Smooth muscle cell (in vitro differentiated cells): Measurements from ENCODE around the gene RBP2. TPM values are rescaled to one million over a fixed set of nuclear protein-coding genes. Genes with fewer than 3 reads are reported as not detected.

ENCODE experiments used
- DNase-seq: peaks from one replicate; lab custom pipeline; 2025; ENCODE audit not compliant: unreplicated experiment; lab: John Stamatoyannopoulos, UW
- H2AFZ ChIP-seq: fragments of 200-600 bp; sonication (generic); 2 replicates; pipeline ENCODE4 v1.6.0; 2016; ENCODE audit warnings: antibody characterized with exemption, low read depth, mild to moderate bottlenecking
- H3F3A ChIP-seq: fragments of 200-600 bp; sonication (generic); 2 replicates; pipeline ENCODE4 v1.6.0; 2017; ENCODE audit warnings: antibody characterized with exemption, low read depth
- H3K27ac ChIP-seq: fragments of 200-600 bp; sonication (generic); 2 replicates; pipeline ENCODE4 v1.5.1; 2016; ENCODE audit warnings: low read depth, mild to moderate bottlenecking
- H3K27me3 ChIP-seq: fragments of 200-600 bp; sonication (generic); 2 replicates; pipeline ENCODE4 v1.6.1; 2016; ENCODE audit warnings: low read depth, mild to moderate bottlenecking
- H3K36me3 ChIP-seq: fragments of 200-600 bp; sonication (generic); 2 replicates; pipeline ENCODE4 v1.5.1; 2016; ENCODE audit warnings: low read depth
- H3K4me1 ChIP-seq: fragments of 200-600 bp; sonication (generic); 2 replicates; pipeline ENCODE4 v1.5.1; 2016; ENCODE audit warnings: low read depth
- H3K4me2 ChIP-seq: fragments of 200-600 bp; sonication (generic); 2 replicates; pipeline ENCODE4 v1.6.0; 2016; ENCODE audit warnings: mild to moderate bottlenecking
- H3K4me3 ChIP-seq: fragments of 200-600 bp; sonication (generic); 2 replicates; pipeline ENCODE4 v1.5.1; 2016; ENCODE audit warnings: mild to moderate bottlenecking
- H3K79me2 ChIP-seq: fragments of 200-600 bp; sonication (generic); 2 replicates; pipeline ENCODE4 v1.6.0; 2016; ENCODE audit warnings: low read depth, mild to moderate bottlenecking
- H3K9ac ChIP-seq: fragments of 200-600 bp; sonication (generic); 2 replicates; pipeline ENCODE4 v1.6.0; 2016; ENCODE audit warnings: low read depth
- H3K9me3 ChIP-seq: fragments of 200-600 bp; sonication (generic); replicated peaks from 2 replicates; pipeline ENCODE4 v1.5.1; 2016; ENCODE audit warnings: low read depth
- H4K20me1 ChIP-seq: fragments of 200-600 bp; sonication (generic); 2 replicates; pipeline ENCODE4 v1.6.0; 2016; ENCODE audit warnings: low read depth
- CTCF ChIP-seq: fragments of 200-600 bp; sonication (generic); IDR thresholded peaks from 2 replicates; pipeline ENCODE4 v1.5.1; 2017; ENCODE audit warnings: borderline replicate concordance, mild to moderate bottlenecking, antibody characterized with exemption; ENCODE audit not compliant: insufficient read depth, poor library complexity, severe bottlenecking
- WGBS: methylation state at CpG from one replicate; pipeline ENCODE4 v1.1.7; 2016; ENCODE audit warnings: low lambda C conversion rate; 5-methylcytosine and 5-hydroxymethylcytosine counted together
- polyA plus RNA-seq: library from polyadenylated mRNA; unstranded; fragments of >200 nt; fragmentation: Nextera tagmentation; extraction: Ambion mirVana; gene quantifications from 2 replicates; pipeline ENCODE4 v1.2.1, GENCODE V29; 2016
- total RNA-seq: library from RNA; depleted of rRNA; stranded (reverse); fragments of >200 nt; gene quantifications from 2 replicates; pipeline ENCODE4 v1.2.3, GENCODE V29; 2014

Gene RBP2
- total and polyA plus RNA-seq, 2 experiments from 2014 or later, result not detected

GRCh38 chr3:139463466-139463865 lies 12.8 kb downstream of the RBP2 start:
- H3K27ac ChIP-seq, result no peak overlapping the region
- H3K4me3 ChIP-seq, result no peak overlapping the region
- H3K79me2 ChIP-seq, result no peaks in the 10 kb centered on the region
- no peak for TF ChIP-seq CTCF
- DNase-seq, result no peak
- no peak overlapping the region for H2AFZ ChIP-seq
- no peaks in the 10 kb centered on the region for H3K27me3 ChIP-seq
- H3F3A ChIP-seq, result no peaks in the 10 kb centered on the region
- no peaks in the 10 kb centered on the region for H3K9me3 ChIP-seq
- H3K36me3 ChIP-seq, result no peaks in the 10 kb centered on the region
- H3K9ac ChIP-seq, result no peak overlapping the region
- H3K4me1 ChIP-seq, result no peaks in the 10 kb centered on the region
- no peaks in the 10 kb centered on the region for H4K20me1 ChIP-seq
- WGBS, result 82% methylated on average over 3 of the region's 3 CpGs
- no peak overlapping the region for H3K4me2 ChIP-seq

- Histone ChIP-seq H3K9ac (no peak overlapping the region), H3K4me1 (no peaks in the 10 kb centered on the region), H3K4me3 (no peak overlapping the region), H3K27ac (no peak overlapping the region), H3K9me3 (no peaks in the 10 kb centered on the region), H3K4me2 (no peak overlapping the region), H3K36me3 (no peaks in the 10 kb centered on the region), H3K79me2 (no peaks in the 10 kb centered on the region), H4K20me1 (no peaks in the 10 kb centered on the region), H2AFZ (no peak overlapping the region), H3K27me3 (no peaks in the 10 kb centered on the region), H3F3A (no peaks in the 10 kb centered on the region)
- 84% methylated on average over 2 of the region's 2 CpGs for WGBS
- DNase-seq, result no peak
- no peak for TF ChIP-seq CTCF
These were observed 15.8 kb downstream of the RBP2 start for GRCh38 chr3:139460529-139460928.

- no peak for DNase-seq
These were observed 16.2 kb downstream of the RBP2 start for GRCh38 chr3:139460076-139460475.

More at GRCh38 chr3:139460076-139460475, 16.2 kb downstream of the RBP2 start:
- Histone ChIP-seq H3K27ac (no peak overlapping the region), H2AFZ (no peak overlapping the region), H3K4me1 (no peaks in the 10 kb centered on the region), H3K4me3 (no peak overlapping the region), H3K9me3 (no peaks in the 10 kb centered on the region), H3K9ac (no peak overlapping the region), H3K79me2 (no peaks in the 10 kb centered on the region), H3K27me3 (no peaks in the 10 kb centered on the region), H3K4me2 (no peak overlapping the region), H3K36me3 (no peaks in the 10 kb centered on the region), H4K20me1 (no peaks in the 10 kb centered on the region), H3F3A (no peaks in the 10 kb centered on the region)
- TF ChIP-seq CTCF, result no peak
